GM12891 (cell line): ENCODE data around the gene CDC14B.

Experiments
- PAX5 ChIP-seq: IDR thresholded peaks from 2 replicates; pipeline ENCODE4 v1.6.1; 2011; ENCODE audit warnings: low read length, moderate library complexity, mild to moderate bottlenecking; ENCODE audit not compliant: insufficient read depth, severe bottlenecking
- POLR2A ChIP-seq: IDR thresholded peaks from 2 replicates; pipeline ENCODE4 v1.6.1; 2011; ENCODE audit warnings: low read depth, low read length, control low read depth
- POLR2AphosphoS5 ChIP-seq: IDR thresholded peaks from 2 replicates; pipeline ENCODE4 v1.6.1; 2011; ENCODE audit warnings: low read depth, low read length, control low read depth
- POU2F2 ChIP-seq: IDR thresholded peaks from 2 replicates; pipeline ENCODE4 v1.6.1; 2011; ENCODE audit warnings: low read depth, mild to moderate bottlenecking, control low read depth, low read length, moderate library complexity
- SPI1 ChIP-seq: IDR thresholded peaks from 2 replicates; pipeline ENCODE4 v1.6.1; 2011; ENCODE audit warnings: low read depth, low read length, control low read depth
- TAF1 ChIP-seq: IDR thresholded peaks from 2 replicates; pipeline ENCODE4 v1.6.1; 2011; ENCODE audit warnings: low read depth, low read length, control low read depth

DNA sequence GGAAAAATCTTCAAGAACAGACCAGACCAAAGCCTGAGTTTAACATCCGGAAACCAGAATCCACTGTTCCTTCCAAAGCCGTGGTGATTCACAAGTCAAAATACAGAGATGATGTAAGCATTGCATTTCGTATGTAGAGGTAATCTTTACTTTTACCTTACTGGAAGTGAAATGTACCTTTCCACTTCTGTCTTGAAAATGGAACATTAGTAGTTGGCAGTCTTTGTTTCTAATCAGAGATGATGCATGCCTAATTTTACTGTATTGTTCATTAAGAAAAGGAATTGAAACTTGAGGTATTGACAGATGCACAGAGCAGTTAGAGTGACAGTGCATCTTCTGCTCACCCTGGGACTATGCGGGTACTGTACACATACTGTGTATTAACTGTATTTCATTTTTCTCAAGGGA is 135.1 kb downstream of the CDC14B start:
- TF ChIP-seq POLR2A (no peak), POLR2AphosphoS5 (no peak), TAF1 (no peak), PAX5 (no peak), POU2F2 (no peak), SPI1 (peak; percentile 87)
